ENCODE results near the gene DDX27.

DNA sequence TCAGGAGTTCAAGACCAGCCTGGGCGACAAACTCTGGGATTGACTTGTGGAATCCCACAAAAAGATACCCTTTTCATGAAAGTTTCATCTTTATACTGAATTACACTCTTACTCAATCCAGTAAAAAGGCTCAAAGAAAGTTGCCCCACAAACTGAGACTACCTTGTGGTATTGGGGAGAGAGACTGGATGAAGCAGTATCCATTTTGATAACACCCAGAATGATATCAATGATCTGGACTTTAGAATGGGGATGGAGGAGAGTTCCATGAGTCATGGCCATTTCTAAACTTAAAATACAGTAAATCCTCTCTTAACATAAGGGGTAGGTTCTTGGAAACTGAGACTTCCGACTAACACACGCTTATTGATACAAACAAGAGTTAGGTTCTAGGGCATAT, 35.8 kb upstream of the DDX27 start:
- TF ChIP-seq, protein P1, sequence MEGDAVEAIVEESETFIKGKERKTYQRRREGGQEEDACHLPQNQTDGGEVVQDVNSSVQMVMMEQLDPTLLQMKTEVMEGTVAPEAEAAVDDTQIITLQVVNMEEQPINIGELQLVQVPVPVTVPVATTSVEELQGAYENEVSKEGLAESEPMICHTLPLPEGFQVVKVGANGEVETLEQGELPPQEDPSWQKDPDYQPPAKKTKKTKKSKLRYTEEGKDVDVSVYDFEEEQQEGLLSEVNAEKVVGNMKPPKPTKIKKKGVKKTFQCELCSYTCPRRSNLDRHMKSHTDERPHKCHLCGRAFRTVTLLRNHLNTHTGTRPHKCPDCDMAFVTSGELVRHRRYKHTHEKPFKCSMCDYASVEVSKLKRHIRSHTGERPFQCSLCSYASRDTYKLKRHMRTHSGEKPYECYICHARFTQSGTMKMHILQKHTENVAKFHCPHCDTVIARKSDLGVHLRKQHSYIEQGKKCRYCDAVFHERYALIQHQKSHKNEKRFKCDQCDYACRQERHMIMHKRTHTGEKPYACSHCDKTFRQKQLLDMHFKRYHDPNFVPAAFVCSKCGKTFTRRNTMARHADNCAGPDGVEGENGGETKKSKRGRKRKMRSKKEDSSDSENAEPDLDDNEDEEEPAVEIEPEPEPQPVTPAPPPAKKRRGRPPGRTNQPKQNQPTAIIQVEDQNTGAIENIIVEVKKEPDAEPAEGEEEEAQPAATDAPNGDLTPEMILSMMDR (IDR thresholded peaks at IDR 0.05): no peak
- TF ChIP-seq, protein P2, sequence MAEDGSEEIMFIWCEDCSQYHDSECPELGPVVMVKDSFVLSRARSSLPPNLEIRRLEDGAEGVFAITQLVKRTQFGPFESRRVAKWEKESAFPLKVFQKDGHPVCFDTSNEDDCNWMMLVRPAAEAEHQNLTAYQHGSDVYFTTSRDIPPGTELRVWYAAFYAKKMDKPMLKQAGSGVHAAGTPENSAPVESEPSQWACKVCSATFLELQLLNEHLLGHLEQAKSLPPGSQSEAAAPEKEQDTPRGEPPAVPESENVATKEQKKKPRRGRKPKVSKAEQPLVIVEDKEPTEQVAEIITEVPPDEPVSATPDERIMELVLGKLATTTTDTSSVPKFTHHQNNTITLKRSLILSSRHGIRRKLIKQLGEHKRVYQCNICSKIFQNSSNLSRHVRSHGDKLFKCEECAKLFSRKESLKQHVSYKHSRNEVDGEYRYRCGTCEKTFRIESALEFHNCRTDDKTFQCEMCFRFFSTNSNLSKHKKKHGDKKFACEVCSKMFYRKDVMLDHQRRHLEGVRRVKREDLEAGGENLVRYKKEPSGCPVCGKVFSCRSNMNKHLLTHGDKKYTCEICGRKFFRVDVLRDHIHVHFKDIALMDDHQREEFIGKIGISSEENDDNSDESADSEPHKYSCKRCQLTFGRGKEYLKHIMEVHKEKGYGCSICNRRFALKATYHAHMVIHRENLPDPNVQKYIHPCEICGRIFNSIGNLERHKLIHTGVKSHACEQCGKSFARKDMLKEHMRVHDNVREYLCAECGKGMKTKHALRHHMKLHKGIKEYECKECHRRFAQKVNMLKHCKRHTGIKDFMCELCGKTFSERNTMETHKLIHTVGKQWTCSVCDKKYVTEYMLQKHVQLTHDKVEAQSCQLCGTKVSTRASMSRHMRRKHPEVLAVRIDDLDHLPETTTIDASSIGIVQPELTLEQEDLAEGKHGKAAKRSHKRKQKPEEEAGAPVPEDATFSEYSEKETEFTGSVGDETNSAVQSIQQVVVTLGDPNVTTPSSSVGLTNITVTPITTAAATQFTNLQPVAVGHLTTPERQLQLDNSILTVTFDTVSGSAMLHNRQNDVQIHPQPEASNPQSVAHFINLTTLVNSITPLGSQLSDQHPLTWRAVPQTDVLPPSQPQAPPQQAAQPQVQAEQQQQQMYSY (CRISPR knock-in tag; IDR thresholded peaks at IDR 0.05): no peak
- TF ChIP-seq ZNF671 (CRISPR knock-in tag; IDR thresholded peaks at IDR 0.05) (no peak), ELF4 (CRISPR knock-in tag; IDR thresholded peaks at IDR 0.05; ENCODE audit: low read depth) (no peak)
- TF ChIP-seq, protein P3, sequence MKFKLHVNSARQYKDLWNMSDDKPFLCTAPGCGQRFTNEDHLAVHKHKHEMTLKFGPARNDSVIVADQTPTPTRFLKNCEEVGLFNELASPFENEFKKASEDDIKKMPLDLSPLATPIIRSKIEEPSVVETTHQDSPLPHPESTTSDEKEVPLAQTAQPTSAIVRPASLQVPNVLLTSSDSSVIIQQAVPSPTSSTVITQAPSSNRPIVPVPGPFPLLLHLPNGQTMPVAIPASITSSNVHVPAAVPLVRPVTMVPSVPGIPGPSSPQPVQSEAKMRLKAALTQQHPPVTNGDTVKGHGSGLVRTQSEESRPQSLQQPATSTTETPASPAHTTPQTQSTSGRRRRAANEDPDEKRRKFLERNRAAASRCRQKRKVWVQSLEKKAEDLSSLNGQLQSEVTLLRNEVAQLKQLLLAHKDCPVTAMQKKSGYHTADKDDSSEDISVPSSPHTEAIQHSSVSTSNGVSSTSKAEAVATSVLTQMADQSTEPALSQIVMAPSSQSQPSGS (CRISPR knock-in tag; IDR thresholded peaks at IDR 0.05; ENCODE audit: borderline replicate concordance, low read depth): no peak
